Duodenal mucosa (tissue), 2 donors: ENCODE results near the gene ZG16B.

Experiments
- H3K27ac ChIP-seq: one replicate; pipeline ENCODE4 v1.7.0; 2013; ENCODE audit warnings: low read depth, low read length
- H3K27me3 ChIP-seq, 2 donors: one replicate each; pipeline ENCODE4 v1.7.0; 2013; ENCODE audit warnings: low read length in 2 of 2, control low read depth in 1 of 2; ENCODE audit not compliant: insufficient read depth in 2 of 2, control insufficient read depth in 1 of 2
- H3K36me3 ChIP-seq, 2 donors: one replicate each; pipeline ENCODE4 v1.7.0; 2013; ENCODE audit warnings: low read length in 2 of 2, control low read depth in 1 of 2; ENCODE audit not compliant: insufficient read depth in 2 of 2, control insufficient read depth in 1 of 2
- H3K4me1 ChIP-seq, 2 donors: one replicate each; pipeline ENCODE4 v1.7.0; 2013; ENCODE audit warnings: low read length in 2 of 2, control low read depth in 1 of 2; ENCODE audit not compliant: insufficient read depth in 2 of 2, control insufficient read depth in 1 of 2
- H3K4me3 ChIP-seq, 2 donors: one replicate each; pipeline ENCODE4 v1.7.0; 2013; ENCODE audit warnings: low read length in 2 of 2, low read depth in 1 of 2
- H3K9ac ChIP-seq, 2 donors: one replicate each; pipeline ENCODE4 v1.7.0; 2013; ENCODE audit warnings: low read length in 2 of 2, low read depth in 1 of 2
- H3K9me3 ChIP-seq, 2 donors: one replicate each; pipeline ENCODE4 v1.7.0; 2013; ENCODE audit warnings: low read length in 2 of 2, control low read depth in 1 of 2; ENCODE audit not compliant: control insufficient read depth in 1 of 2

The ZG16B gene

GRCh38 chr16:2817340-2818271, 12.5 kb upstream of the ZG16B start:
- H3K4me1 ChIP-seq: peaks cover 0 to 9% of the 10 kb centered on the region in 2 donors
- no peak overlapping the region for H3K4me3 ChIP-seq
- no peaks in the 10 kb centered on the region for H3K36me3 ChIP-seq
- no peaks in the 10 kb centered on the region for H3K27me3 ChIP-seq
- H3K9ac ChIP-seq: no peak overlapping the region
- no peaks in the 10 kb centered on the region for H3K9me3 ChIP-seq
- H3K27ac ChIP-seq: no peak overlapping the region

DNA sequence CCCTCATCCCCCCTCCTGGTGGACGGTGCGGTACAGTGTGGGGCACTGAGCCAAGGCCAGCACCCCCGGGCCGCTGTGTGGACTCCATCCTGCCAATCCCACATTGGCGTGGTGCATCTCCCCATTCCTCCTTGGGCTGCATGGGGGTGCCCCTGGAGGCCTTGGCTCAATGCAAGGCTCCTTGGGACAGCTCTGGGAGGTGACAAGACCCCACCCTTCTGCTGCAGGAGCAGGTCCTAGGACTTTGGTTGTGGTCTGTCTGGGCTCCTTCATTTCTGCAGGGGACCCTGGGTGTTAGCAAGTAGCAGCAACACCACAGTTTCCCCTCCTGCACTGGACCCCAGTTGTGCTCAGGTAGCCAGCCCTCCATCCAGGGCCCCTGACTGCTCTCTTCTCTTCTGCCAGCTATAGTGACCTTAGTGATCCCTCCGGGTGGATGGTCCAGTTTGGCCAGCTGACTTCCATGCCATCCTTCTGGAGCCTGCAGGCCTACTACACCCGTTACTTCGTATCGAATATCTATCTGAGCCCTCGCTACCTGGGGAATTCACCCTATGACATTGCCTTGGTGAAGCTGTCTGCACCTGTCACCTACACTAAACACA, 11.7 kb upstream of the ZG16B start:
- peaks cover 0 to 9% of the 10 kb centered on the region in 2 donors for H3K4me1 ChIP-seq
- H3K27me3 ChIP-seq: no peaks in the 10 kb centered on the region
- H3K27ac ChIP-seq: no peak overlapping the region

DNA sequence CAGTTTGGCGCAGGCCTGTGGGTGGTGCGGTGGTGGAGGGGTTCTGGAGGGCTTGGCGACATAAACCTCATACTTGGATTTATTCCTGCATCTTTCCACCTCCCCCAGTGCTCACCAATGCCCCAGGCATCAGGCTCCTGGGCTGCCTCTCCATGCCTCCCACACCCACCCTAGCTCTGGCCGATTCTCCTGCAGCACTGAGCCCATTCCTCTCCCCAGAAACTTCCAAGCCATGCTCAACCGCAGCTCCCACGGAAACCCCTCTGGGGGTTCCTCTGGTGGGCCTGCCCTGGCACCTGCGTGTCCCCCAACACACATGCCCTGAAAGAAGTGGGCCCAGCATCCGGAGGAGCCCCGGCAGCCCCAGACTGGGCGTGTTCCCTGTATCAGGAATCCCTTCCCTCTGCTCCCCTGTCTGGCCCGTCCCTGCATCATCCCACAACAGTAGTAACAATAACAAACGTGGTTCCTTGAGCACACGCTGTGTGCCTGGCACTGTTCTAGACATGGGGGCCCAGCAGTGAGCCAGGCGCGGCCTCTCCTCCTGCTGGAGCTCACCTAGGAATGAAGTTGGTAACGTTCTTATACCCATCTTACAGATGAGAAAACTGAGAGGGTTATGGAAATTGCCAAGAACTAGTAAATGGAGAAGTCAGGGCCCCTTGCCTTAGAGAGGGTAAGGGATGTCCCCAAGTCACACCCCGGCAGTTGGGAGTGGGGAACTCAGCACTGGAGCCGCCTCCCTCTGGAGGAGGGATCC, 10.7 kb upstream of the ZG16B start:
- H3K27me3 ChIP-seq: no peaks in the 10 kb centered on the region
- peaks cover 0 to 9% of the 10 kb centered on the region in 2 donors for H3K4me1 ChIP-seq
- H3K4me3 ChIP-seq: no peak overlapping the region
- no peaks in the 10 kb centered on the region for H3K9me3 ChIP-seq
- H3K27ac ChIP-seq: no peak overlapping the region
- H3K36me3 ChIP-seq: no peaks in the 10 kb centered on the region
- no peak overlapping the region for H3K9ac ChIP-seq

More for the DNA sequence above, 11.7 kb upstream of the ZG16B start:
- Histone ChIP-seq H3K36me3 (no peaks in the 10 kb centered on the region), H3K4me3 (no peak overlapping the region), H3K9me3 (no peaks in the 10 kb centered on the region), H3K9ac (no peak overlapping the region)

DNA sequence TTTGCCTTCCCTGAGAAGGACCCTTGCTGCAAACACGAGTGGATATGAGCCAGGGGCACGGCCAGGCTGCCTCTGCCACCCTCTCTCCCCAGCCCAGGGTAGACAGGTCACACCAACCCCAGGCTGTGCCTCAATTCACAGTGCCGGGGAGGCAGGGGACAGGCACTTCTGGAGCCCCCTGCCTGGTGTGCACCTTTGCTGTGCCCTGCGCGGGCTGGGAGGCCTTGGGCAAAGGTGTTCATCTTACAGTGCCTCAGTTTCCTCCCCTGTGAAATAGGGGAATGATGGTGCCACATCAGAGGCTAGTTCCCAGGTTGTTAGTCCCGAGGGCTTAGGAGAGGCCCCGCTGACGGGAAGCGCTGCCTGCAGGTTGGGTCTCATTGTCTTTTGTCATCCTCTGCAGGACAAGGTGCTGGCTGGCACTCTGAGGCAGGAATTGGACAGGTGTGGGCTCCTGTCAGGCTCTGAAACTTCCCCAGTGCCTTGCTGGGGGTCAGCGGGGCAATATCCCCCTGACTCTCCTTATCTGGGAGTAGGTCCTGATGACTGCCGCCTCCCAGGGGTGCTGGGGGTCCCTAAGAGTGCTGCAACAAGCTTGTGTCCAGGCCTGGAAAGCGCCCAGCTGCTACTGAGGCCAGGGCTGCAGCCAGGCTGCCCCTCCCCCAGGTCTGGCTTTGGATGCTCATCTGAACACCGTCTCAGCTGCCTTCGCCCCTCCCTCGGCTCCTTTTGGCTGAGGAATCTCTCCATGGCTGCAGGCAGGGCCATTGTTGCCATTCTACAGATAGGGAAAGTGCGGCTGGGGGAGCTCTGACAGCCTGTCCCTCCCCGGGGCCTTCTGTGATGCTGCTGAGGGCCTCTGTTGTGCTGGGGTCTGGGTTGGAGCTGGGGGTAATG, 9.9 kb upstream of the ZG16B start:
- no peak overlapping the region for H3K27ac ChIP-seq
- H3K4me3 ChIP-seq: no peak overlapping the region
- H3K9ac ChIP-seq: no peak overlapping the region
- H3K9me3 ChIP-seq: no peaks in the 10 kb centered on the region
- no peaks in the 10 kb centered on the region for H3K36me3 ChIP-seq
- no peaks in the 10 kb centered on the region for H3K27me3 ChIP-seq
- peaks cover 0 to 6% of the 10 kb centered on the region in 2 donors for H3K4me1 ChIP-seq

- no peaks in the 10 kb centered on the region for H3K27me3 ChIP-seq
- no peaks in the 10 kb centered on the region for H3K4me1 ChIP-seq
- H3K9me3 ChIP-seq: no peaks in the 10 kb centered on the region
- no peak overlapping the region for H3K4me3 ChIP-seq
- no peaks in the 10 kb centered on the region for H3K36me3 ChIP-seq
- H3K27ac ChIP-seq: no peak overlapping the region
- no peak overlapping the region for H3K9ac ChIP-seq
Measured at GRCh38 chr16:2820836-2821486, 9.1 kb upstream of the ZG16B start.

GRCh38 chr16:2821487-2822157, 8.5 kb upstream of the ZG16B start:
- H3K4me1 ChIP-seq: no peaks in the 10 kb centered on the region
- no peak overlapping the region for H3K4me3 ChIP-seq
- no peaks in the 10 kb centered on the region for H3K9me3 ChIP-seq
- no peaks in the 10 kb centered on the region for H3K36me3 ChIP-seq
- H3K27ac ChIP-seq: no peak overlapping the region
- H3K27me3 ChIP-seq: no peaks in the 10 kb centered on the region
- H3K9ac ChIP-seq: no peak overlapping the region

- Histone ChIP-seq H3K27me3 (no peaks in the 10 kb centered on the region), H3K9ac (no peak overlapping the region), H3K36me3 (no peaks in the 10 kb centered on the region), H3K27ac (no peak overlapping the region), H3K4me1 (no peaks in the 10 kb centered on the region), H3K4me3 (no peak overlapping the region), H3K9me3 (no peaks in the 10 kb centered on the region)
Measured at GRCh38 chr16:2822158-2822495, 8.0 kb upstream of the ZG16B start.

- Histone ChIP-seq H3K4me3 (no peak overlapping the region), H3K36me3 (no peaks in the 10 kb centered on the region), H3K9me3 (no peaks in the 10 kb centered on the region), H3K27ac (no peak overlapping the region), H3K27me3 (no peaks in the 10 kb centered on the region), H3K4me1 (no peaks in the 10 kb centered on the region), H3K9ac (no peak overlapping the region)
Measured at GRCh38 chr16:2822496-2822895, 7.6 kb upstream of the ZG16B start.

- no peak overlapping the region for H3K27ac ChIP-seq
- H3K36me3 ChIP-seq: no peaks in the 10 kb centered on the region
- H3K4me3 ChIP-seq: no peak overlapping the region
- no peak overlapping the region for H3K9ac ChIP-seq
- peaks cover 3% of the 10 kb centered on the region in 2 donors for H3K4me1 ChIP-seq
- no peaks in the 10 kb centered on the region for H3K27me3 ChIP-seq
- H3K9me3 ChIP-seq: no peaks in the 10 kb centered on the region
Measured at GRCh38 chr16:2824626-2825025, 5.5 kb upstream of the ZG16B start.
